Hepatocyte (in vitro differentiated cells): ENCODE data around the gene KIF3A. TPM values are rescaled to one million over a fixed set of nuclear protein-coding genes. Genes with fewer than 3 reads are reported as not detected.

Experiments
- DNase-seq: peaks from one replicate; pipeline ENCODE4 v3.0.0-alpha.2; 2016; ENCODE audit warnings: low spot score
- H2AFZ ChIP-seq: fragments of 200-600 bp; sonication (generic); 2 replicates; pipeline ENCODE4 v1.6.0; 2016; ENCODE audit warnings: antibody characterized with exemption, mild to moderate bottlenecking
- H3K27ac ChIP-seq: fragments of 200-600 bp; sonication (generic); 2 replicates; pipeline ENCODE4 v1.5.1; 2016; ENCODE audit warnings: mild to moderate bottlenecking
- H3K27me3 ChIP-seq: fragments of 200-600 bp; sonication (generic); 2 replicates; pipeline ENCODE4 v1.6.1; 2016
- H3K36me3 ChIP-seq: fragments of 200-600 bp; sonication (generic); replicated peaks from 2 replicates; pipeline ENCODE4 v1.5.1; 2016; ENCODE audit warnings: low read depth; ENCODE audit not compliant: insufficient read depth
- H3K4me1 ChIP-seq: fragments of 200-600 bp; sonication (generic); 2 replicates; pipeline ENCODE4 v1.5.1; 2016; ENCODE audit warnings: mild to moderate bottlenecking, moderate library complexity; ENCODE audit not compliant: insufficient read depth
- H3K4me2 ChIP-seq: fragments of 200-600 bp; sonication (generic); 2 replicates; pipeline ENCODE4 v1.6.0; 2016
- H3K4me3 ChIP-seq: fragments of 200-600 bp; sonication (generic); 2 replicates; pipeline ENCODE4 v1.5.1; 2016; ENCODE audit warnings: mild to moderate bottlenecking
- H3K79me2 ChIP-seq: fragments of 200-600 bp; sonication (generic); 2 replicates; pipeline ENCODE4 v1.6.0; 2017; ENCODE audit warnings: mild to moderate bottlenecking
- H3K9me2 ChIP-seq: fragments of 200-600 bp; sonication (generic); replicated peaks from 2 replicates; pipeline ENCODE4 v1.6.0; 2017; ENCODE audit warnings: mild to moderate bottlenecking; ENCODE audit not compliant: insufficient read depth
- H3K9me3 ChIP-seq: fragments of 200-600 bp; sonication (generic); 2 replicates; pipeline ENCODE4 v1.5.1; 2016; ENCODE audit warnings: low read depth, mild to moderate bottlenecking
- H4K20me1 ChIP-seq: fragments of 200-600 bp; sonication (generic); 2 replicates; pipeline ENCODE4 v1.6.0; 2016; ENCODE audit warnings: mild to moderate bottlenecking; ENCODE audit not compliant: insufficient read depth, poor library complexity, severe bottlenecking
- CTCF ChIP-seq: fragments of 200-600 bp; sonication (generic); IDR thresholded peaks from 2 replicates; pipeline ENCODE4 v1.5.1; 2016; ENCODE audit warnings: antibody characterized with exemption, mild to moderate bottlenecking; ENCODE audit not compliant: poor library complexity
- EZH2 ChIP-seq: fragments of 200-600 bp; sonication (generic); IDR thresholded peaks from 2 replicates; pipeline ENCODE4 v1.6.1; 2016; ENCODE audit warnings: antibody characterized with exemption, mild to moderate bottlenecking, borderline replicate concordance
- EZH2phosphoT487 ChIP-seq: fragments of 200-600 bp; sonication (generic); IDR thresholded peaks from one replicate; pipeline ENCODE4 v1.6.1; 2018; ENCODE audit warnings: antibody characterized with exemption, mild to moderate bottlenecking, low read depth, moderate library complexity; ENCODE audit not compliant: unreplicated experiment, severe bottlenecking
- WGBS: methylation state at CpG from one replicate; pipeline ENCODE4 v1.1.6; 2016; ENCODE audit warnings: low lambda C conversion rate; ENCODE audit errors: missing lambda C conversion rate; 5-methylcytosine and 5-hydroxymethylcytosine counted together
- polyA plus RNA-seq: library from polyadenylated mRNA; unstranded; fragments of >200 nt; fragmentation: Nextera tagmentation; extraction: Ambion mirVana; gene quantifications from 2 replicates; pipeline ENCODE4 v1.2.1, GENCODE V29; 2016
- total RNA-seq: library from RNA; depleted of rRNA; stranded (reverse); fragments of >200 nt; gene quantifications from 2 replicates; pipeline ENCODE4 v1.2.3, GENCODE V29; 2014

Gene KIF3A
- total and polyA plus RNA-seq, 2 experiments from 2014 or later, result 9.2 to 12.6 TPM

GRCh38 chr5:132657676-132658380 lies 79.5 kb downstream of the KIF3A start, which contains the start of gene IL13:
Gene IL13, plus strand, starts transcription at chr5:132658173. Its CDS starts 14 bp downstream, at chr5:132658187.
- Histone ChIP-seq H3K9me3 (no peaks in the 10 kb centered on the region), H3K79me2 (no peaks in the 10 kb centered on the region), H4K20me1 (no peaks in the 10 kb centered on the region), H3K27me3 (peaks cover 31% of the 10 kb centered on the region), H3K36me3 (no peaks in the 10 kb centered on the region), H3K9me2 (no peaks in the 10 kb centered on the region), H3K27ac (no peak within 1 kb of the TSS), H3K4me3 (no peak within 1 kb of the TSS), H3K4me1 (peaks cover under 1% of the 10 kb centered on the region), H2AFZ (no peak within 1 kb of the TSS), H3K4me2 (no peak within 1 kb of the TSS)
- no peak for DNase-seq
- 94% methylated on average over 12 of the region's 12 CpGs for WGBS
- TF ChIP-seq EZH2phosphoT487, result no peak
- no peak for TF ChIP-seq CTCF
- TF ChIP-seq EZH2, result no peak

GRCh38 chr5:132656774-132657355 lies 80.5 kb downstream of the KIF3A start:
- no peak overlapping the region for H2AFZ ChIP-seq
- H3K36me3 ChIP-seq, result no peaks in the 10 kb centered on the region
- H3K79me2 ChIP-seq, result no peaks in the 10 kb centered on the region
- WGBS, result 82% methylated on average over 12 of the region's 12 CpGs
- H3K27me3 ChIP-seq, result peaks cover 31% of the 10 kb centered on the region
- H4K20me1 ChIP-seq, result no peaks in the 10 kb centered on the region
- no peak for DNase-seq
- H3K4me1 ChIP-seq, result no peaks in the 10 kb centered on the region
- peak overlapping the region; percentile 93 for H3K4me2 ChIP-seq
- H3K27ac ChIP-seq, result no peak overlapping the region
- no peaks in the 10 kb centered on the region for H3K9me3 ChIP-seq
- TF ChIP-seq EZH2 (no peak), CTCF (no peak), EZH2phosphoT487 (no peak)
- no peak overlapping the region for H3K4me3 ChIP-seq
- no peaks in the 10 kb centered on the region for H3K9me2 ChIP-seq

GRCh38 chr5:132655821-132656773 lies 81.2 kb downstream of the KIF3A start:
- peaks cover 31% of the 10 kb centered on the region for H3K27me3 ChIP-seq
- TF ChIP-seq CTCF (peak; percentile 27), EZH2 (peak; percentile 76), EZH2phosphoT487 (peak; percentile 17)
- no peaks in the 10 kb centered on the region for H4K20me1 ChIP-seq
- no peaks in the 10 kb centered on the region for H3K9me2 ChIP-seq
- no peaks in the 10 kb centered on the region for H3K4me1 ChIP-seq
- no peaks in the 10 kb centered on the region for H3K36me3 ChIP-seq
- no peaks in the 10 kb centered on the region for H3K9me3 ChIP-seq
- DNase-seq, result peak; percentile 38
- peak overlapping the region; percentile 20 for H3K4me3 ChIP-seq
- H3K27ac ChIP-seq, result no peak overlapping the region
- peak overlapping the region; percentile 40 for H2AFZ ChIP-seq
- no peaks in the 10 kb centered on the region for H3K79me2 ChIP-seq
- 7% methylated on average over 80 of the region's 92 CpGs for WGBS
- peak overlapping the region; percentile 93 for H3K4me2 ChIP-seq
